Transverse colon (tissue), 4 donors: ENCODE data around the gene SLC4A4.

Experiments used
- EP300 ChIP-seq: sonication (generic); formaldehyde crosslinking; IDR thresholded peaks from one replicate; pipeline ENCODE4 v1.6.1; 2017; ENCODE audit warnings: antibody characterized with exemption, low read depth
- POLR2AphosphoS5 ChIP-seq, 3 donors: sonication (generic); formaldehyde crosslinking; IDR thresholded peaks; one replicate each; pipeline ENCODE4 v1.6.1; 2016; ENCODE audit warnings: antibody characterized with exemption in 3 of 3
- TF ChIP-seq, protein P1 (sequence below), 5 experiments: fragments of 200-600 bp in 3 of 5; fragments of 450-650 bp in 2 of 5; sonication (generic) in 3 of 5; IDR thresholded peaks; 1 replicate in 2 of 5; 2 replicates in 3 of 5; pipeline ENCODE4 v1.5.1; 2016 to 2017; ENCODE audit warnings: antibody characterized with exemption in 5 of 5, inconsistent platforms in 3 of 5, mild to moderate bottlenecking in 2 of 5, moderate library complexity in 1 of 5

DNA sequence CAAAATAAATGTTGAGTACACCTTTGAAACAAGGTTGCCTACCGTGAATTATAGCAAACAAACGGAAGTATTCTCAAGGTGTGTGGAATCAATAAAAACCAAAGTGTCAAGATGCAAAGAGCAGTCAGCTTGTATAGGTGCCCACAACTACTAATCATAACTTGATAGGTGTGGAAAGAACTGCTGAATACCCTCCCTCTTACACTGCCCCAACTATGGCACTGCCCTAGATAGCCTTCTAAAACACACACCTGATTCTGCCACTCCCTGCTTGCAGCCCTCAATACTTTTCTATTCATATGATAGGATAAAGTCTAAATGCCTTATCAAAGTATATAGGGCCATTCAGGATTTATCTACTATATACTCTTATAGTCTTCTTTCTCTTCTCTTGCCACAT is 31.1 kb upstream of the SLC4A4 start:
- TF ChIP-seq, protein P1, sequence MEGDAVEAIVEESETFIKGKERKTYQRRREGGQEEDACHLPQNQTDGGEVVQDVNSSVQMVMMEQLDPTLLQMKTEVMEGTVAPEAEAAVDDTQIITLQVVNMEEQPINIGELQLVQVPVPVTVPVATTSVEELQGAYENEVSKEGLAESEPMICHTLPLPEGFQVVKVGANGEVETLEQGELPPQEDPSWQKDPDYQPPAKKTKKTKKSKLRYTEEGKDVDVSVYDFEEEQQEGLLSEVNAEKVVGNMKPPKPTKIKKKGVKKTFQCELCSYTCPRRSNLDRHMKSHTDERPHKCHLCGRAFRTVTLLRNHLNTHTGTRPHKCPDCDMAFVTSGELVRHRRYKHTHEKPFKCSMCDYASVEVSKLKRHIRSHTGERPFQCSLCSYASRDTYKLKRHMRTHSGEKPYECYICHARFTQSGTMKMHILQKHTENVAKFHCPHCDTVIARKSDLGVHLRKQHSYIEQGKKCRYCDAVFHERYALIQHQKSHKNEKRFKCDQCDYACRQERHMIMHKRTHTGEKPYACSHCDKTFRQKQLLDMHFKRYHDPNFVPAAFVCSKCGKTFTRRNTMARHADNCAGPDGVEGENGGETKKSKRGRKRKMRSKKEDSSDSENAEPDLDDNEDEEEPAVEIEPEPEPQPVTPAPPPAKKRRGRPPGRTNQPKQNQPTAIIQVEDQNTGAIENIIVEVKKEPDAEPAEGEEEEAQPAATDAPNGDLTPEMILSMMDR (IDR thresholded peaks at IDR 0.05): no peak
- TF ChIP-seq POLR2AphosphoS5 (IDR thresholded peaks at IDR 0.05): no peak
- no peak for TF ChIP-seq EP300
